HL-60 (cell line): Measurements from ENCODE around the gene ISG20L2.

Experiments used
- DNase-seq, 2 experiments: peaks; one replicate each; pipeline ENCODE4 v3.0.0-alpha.2; 2010 to 2020; ENCODE audit warnings: low read depth in 1 of 2, low spot score in 1 of 2
- H3K27ac ChIP-seq: fragments of 250-450 bp; sonication (Bioruptor Pico); replicated peaks from 2 replicates; pipeline ENCODE4 v1.5.1; 2020; ENCODE audit warnings: mild to moderate bottlenecking, moderate library complexity
- H3K27me3 ChIP-seq: fragments of 250-450 bp; sonication (Bioruptor Pico); 2 replicates; pipeline ENCODE4 v1.5.1; 2021; ENCODE audit warnings: mild to moderate bottlenecking, moderate library complexity; ENCODE audit not compliant: insufficient read depth, poor library complexity, severe bottlenecking
- H3K4me3 ChIP-seq: replicated peaks from 2 replicates; pipeline ENCODE4 v1.5.1; 2011; ENCODE audit warnings: mild to moderate bottlenecking, control low read depth, low read length; ENCODE audit not compliant: insufficient read depth
- CTCF ChIP-seq: IDR thresholded peaks from one replicate; pipeline ENCODE4 v1.5.1; 2011; ENCODE audit warnings: low read length, control low read depth, inconsistent platforms; ENCODE audit not compliant: insufficient read depth
- GABPA ChIP-seq: IDR thresholded peaks from 2 replicates; pipeline ENCODE4 v1.6.1; 2012; ENCODE audit warnings: low read depth
- POLR2AphosphoS5 ChIP-seq: IDR thresholded peaks from 2 replicates; pipeline ENCODE4 v1.6.1; 2012; ENCODE audit warnings: low read depth
- REST ChIP-seq: IDR thresholded peaks from 2 replicates; pipeline ENCODE4 v1.6.1; 2012; ENCODE audit warnings: low read depth; ENCODE audit not compliant: insufficient replicate concordance
- SPI1 ChIP-seq: IDR thresholded peaks from 2 replicates; pipeline ENCODE4 v1.6.1; 2012; ENCODE audit warnings: low read depth, mild to moderate bottlenecking, borderline replicate concordance

The ISG20L2 gene

GRCh38 chr1:156703336-156703735, 25.2 kb downstream of the ISG20L2 start:
- Histone ChIP-seq H3K27me3 (peaks cover 46% of the 10 kb centered on the region), H3K4me3 (no peak overlapping the region), H3K27ac (no peak overlapping the region)
- no peak for DNase-seq
- no peak for TF ChIP-seq SPI1
- no peak for TF ChIP-seq REST
- TF ChIP-seq CTCF = no peak
- no peak for TF ChIP-seq POLR2AphosphoS5
- TF ChIP-seq GABPA = no peak

- TF ChIP-seq CTCF = no peak
- Histone ChIP-seq H3K27me3 (peaks cover 34% of the 10 kb centered on the region), H3K4me3 (no peak overlapping the region), H3K27ac (no peak overlapping the region)
- DNase-seq = no peak
Observed at GRCh38 chr1:156700736-156701531, 27.6 kb downstream of the ISG20L2 start.

- TF ChIP-seq CTCF = no peak
- TF ChIP-seq GABPA = no peak
- TF ChIP-seq POLR2AphosphoS5 = no peak
- TF ChIP-seq REST = no peak
- no peak for TF ChIP-seq SPI1
- no peak for DNase-seq
- Histone ChIP-seq H3K4me3 (no peak overlapping the region), H3K27me3 (peaks cover 14% of the 10 kb centered on the region), H3K27ac (no peak overlapping the region)
Observed at GRCh38 chr1:156698995-156699394, 29.6 kb downstream of the ISG20L2 start.

- Histone ChIP-seq H3K27me3 (peaks cover 17% of the 10 kb centered on the region), H3K4me3 (no peak overlapping the region), H3K27ac (no peak overlapping the region)
- TF ChIP-seq POLR2AphosphoS5 (no peak), GABPA (no peak), REST (no peak), SPI1 (no peak), CTCF (no peak)
- DNase-seq = no peak
Observed at GRCh38 chr1:156697481-156697880, 31.1 kb downstream of the ISG20L2 start.
